Measurements from ENCODE around the gene CDK6. TPM values are rescaled to one million over a fixed set of nuclear protein-coding genes. Genes with fewer than 3 reads are reported as not detected.

CDK6 gene
- total RNA-seq, 2 donors from 2014 or later = 28.5 to 36.6 TPM

DNA sequence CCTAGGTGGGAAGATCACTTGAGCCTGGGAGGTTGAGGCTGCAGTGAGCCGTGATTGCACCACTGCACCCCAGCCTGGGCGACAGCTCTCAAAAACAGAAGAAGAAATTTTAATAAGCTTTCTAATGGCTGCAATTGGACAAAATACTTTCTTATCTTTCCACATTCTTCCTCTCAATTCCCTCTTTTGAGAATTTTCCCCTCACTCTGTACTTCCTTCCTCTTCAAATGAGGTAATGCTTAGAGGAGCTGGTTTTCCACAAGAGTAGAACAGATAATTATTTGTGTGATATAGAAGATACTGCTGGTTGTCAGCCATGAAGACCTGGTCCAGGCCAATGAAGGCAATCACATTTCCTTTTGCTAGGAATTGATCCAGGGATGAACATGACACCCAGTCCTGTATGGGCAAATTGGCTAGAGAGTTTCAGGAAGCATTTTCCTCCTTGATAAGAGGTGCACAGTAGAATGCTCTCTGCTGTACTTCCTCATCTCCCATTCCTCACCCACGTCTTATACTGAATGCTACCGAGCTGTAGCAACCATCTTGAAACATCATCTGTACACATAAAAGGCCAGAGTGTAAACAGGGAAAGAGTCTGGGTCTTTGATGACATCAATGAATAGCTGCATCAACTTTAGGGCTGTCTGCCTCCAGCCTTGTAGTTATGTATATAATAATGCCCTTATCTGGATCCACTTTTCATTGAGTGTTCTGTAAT lies 103.9 kb downstream of the CDK6 start:
- Mint-ChIP-seq H3K27me3 (ENCODE audit: insufficient read depth) (no peaks in the 10 kb centered on the region), H3K9me3 (no peaks in the 10 kb centered on the region), H3K27ac (no peak overlapping the region), H3K36me3 (ENCODE audit: low read depth) (no peaks in the 10 kb centered on the region), H3K4me3 (no peak overlapping the region), H3K4me1 (no peaks in the 10 kb centered on the region)
- no peaks in the 10 kb centered on the region for H3K4me1 ChIP-seq (ENCODE audit: control insufficient read depth, insufficient read depth, low read length)
- H3K9ac ChIP-seq (ENCODE audit: extremely low read depth, low read length, poor library complexity, severe bottlenecking) = no peak overlapping the region
- H3K9me3 ChIP-seq (ENCODE audit: control insufficient read depth, low read length) = no peaks in the 10 kb centered on the region
- DNase-seq = no peak
- no peaks in the 10 kb centered on the region for H3K27me3 ChIP-seq (ENCODE audit: control insufficient read depth, insufficient read depth, low read length, poor library complexity, severe bottlenecking)
- H3K36me3 ChIP-seq (ENCODE audit: control insufficient read depth, insufficient read depth, low read length) = peaks cover 4% of the 10 kb centered on the region
- H3K27ac ChIP-seq (ENCODE audit: low read depth, low read length) = no peak overlapping the region
- 92 to 93% methylated on average over 2 to 4 of the region's 4 CpGs for WGBS, 2 experiments (ENCODE audit: insufficient coverage in 1 of 2, insufficient read length in 1 of 2)
- no peak overlapping the region for H3K4me3 ChIP-seq (ENCODE audit: low read length)
- TF ChIP-seq, protein P1, sequence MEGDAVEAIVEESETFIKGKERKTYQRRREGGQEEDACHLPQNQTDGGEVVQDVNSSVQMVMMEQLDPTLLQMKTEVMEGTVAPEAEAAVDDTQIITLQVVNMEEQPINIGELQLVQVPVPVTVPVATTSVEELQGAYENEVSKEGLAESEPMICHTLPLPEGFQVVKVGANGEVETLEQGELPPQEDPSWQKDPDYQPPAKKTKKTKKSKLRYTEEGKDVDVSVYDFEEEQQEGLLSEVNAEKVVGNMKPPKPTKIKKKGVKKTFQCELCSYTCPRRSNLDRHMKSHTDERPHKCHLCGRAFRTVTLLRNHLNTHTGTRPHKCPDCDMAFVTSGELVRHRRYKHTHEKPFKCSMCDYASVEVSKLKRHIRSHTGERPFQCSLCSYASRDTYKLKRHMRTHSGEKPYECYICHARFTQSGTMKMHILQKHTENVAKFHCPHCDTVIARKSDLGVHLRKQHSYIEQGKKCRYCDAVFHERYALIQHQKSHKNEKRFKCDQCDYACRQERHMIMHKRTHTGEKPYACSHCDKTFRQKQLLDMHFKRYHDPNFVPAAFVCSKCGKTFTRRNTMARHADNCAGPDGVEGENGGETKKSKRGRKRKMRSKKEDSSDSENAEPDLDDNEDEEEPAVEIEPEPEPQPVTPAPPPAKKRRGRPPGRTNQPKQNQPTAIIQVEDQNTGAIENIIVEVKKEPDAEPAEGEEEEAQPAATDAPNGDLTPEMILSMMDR (conservative IDR thresholded peaks at IDR 0.05) = no peak

GRCh38 chr7:92731335-92732063 lies 104.9 kb downstream of the CDK6 start:
- Mint-ChIP-seq H3K4me1 (no peaks in the 10 kb centered on the region), H3K36me3 (ENCODE audit: low read depth) (no peaks in the 10 kb centered on the region), H3K4me3 (no peak overlapping the region), H3K9me3 (no peaks in the 10 kb centered on the region), H3K27me3 (ENCODE audit: insufficient read depth) (no peaks in the 10 kb centered on the region), H3K27ac (no peak overlapping the region)
- H3K27me3 ChIP-seq (ENCODE audit: control insufficient read depth, insufficient read depth, low read length, poor library complexity, severe bottlenecking) = no peaks in the 10 kb centered on the region
- H3K36me3 ChIP-seq (ENCODE audit: control insufficient read depth, insufficient read depth, low read length) = no peaks in the 10 kb centered on the region
- no peaks in the 10 kb centered on the region for H3K4me1 ChIP-seq (ENCODE audit: control insufficient read depth, insufficient read depth, low read length)
- no peak overlapping the region for H3K4me3 ChIP-seq (ENCODE audit: low read length)
- H3K9me3 ChIP-seq (ENCODE audit: control insufficient read depth, low read length) = no peaks in the 10 kb centered on the region
- 94 to 100% methylated on average over 2 of the region's 2 CpGs for WGBS, 2 experiments (ENCODE audit: insufficient coverage in 1 of 2, insufficient read length in 1 of 2)
- DNase-seq = no peak
- H3K9ac ChIP-seq (ENCODE audit: extremely low read depth, low read length, poor library complexity, severe bottlenecking) = no peak overlapping the region
- no peak overlapping the region for H3K27ac ChIP-seq (ENCODE audit: low read depth, low read length)
- TF ChIP-seq, protein P1 (conservative IDR thresholded peaks at IDR 0.05) = no peak

- Mint-ChIP-seq H3K4me3 (no peak overlapping the region), H3K4me1 (no peaks in the 10 kb centered on the region), H3K27me3 (ENCODE audit: insufficient read depth) (no peaks in the 10 kb centered on the region), H3K9me3 (no peaks in the 10 kb centered on the region), H3K36me3 (ENCODE audit: low read depth) (no peaks in the 10 kb centered on the region), H3K27ac (no peak overlapping the region)
- Histone ChIP-seq H3K36me3 (ENCODE audit: control insufficient read depth, insufficient read depth, low read length) (peaks cover under 1% of the 10 kb centered on the region), H3K9ac (ENCODE audit: extremely low read depth, low read length, poor library complexity, severe bottlenecking) (no peak overlapping the region), H3K4me1 (ENCODE audit: control insufficient read depth, insufficient read depth, low read length) (no peaks in the 10 kb centered on the region), H3K4me3 (ENCODE audit: low read length) (no peak overlapping the region), H3K27ac (ENCODE audit: low read depth, low read length) (no peak overlapping the region), H3K27me3 (ENCODE audit: control insufficient read depth, insufficient read depth, low read length, poor library complexity, severe bottlenecking) (no peaks in the 10 kb centered on the region), H3K9me3 (ENCODE audit: control insufficient read depth, low read length) (no peaks in the 10 kb centered on the region)
- TF ChIP-seq, protein P1 (conservative IDR thresholded peaks at IDR 0.05) = no peak
- WGBS, 2 experiments (ENCODE audit: insufficient coverage in 1 of 2, insufficient read length in 1 of 2) = 90 to 95% methylated on average over 3 of the region's 3 CpGs
- no peak for DNase-seq
Measured at GRCh38 chr7:92730808-92731207, 105.6 kb downstream of the CDK6 start.
